GM18508 (cell line): ENCODE measurements around the gene ZNF138.
"Not testable (repeated sequence)": the region's sequence is repeated elsewhere in the genome, so short reads cannot be mapped to it uniquely, and the experiment has no call there.

Experiments
- ATAC-seq: cut with Tn5 transposase; IDR thresholded peaks from one replicate; pipeline ENCODE4 v1.9.1; 2021; ENCODE audit warnings: moderate number of reproducible peaks; ENCODE audit not compliant: insufficient read depth, unreplicated experiment

The ZNF138 gene

DNA sequence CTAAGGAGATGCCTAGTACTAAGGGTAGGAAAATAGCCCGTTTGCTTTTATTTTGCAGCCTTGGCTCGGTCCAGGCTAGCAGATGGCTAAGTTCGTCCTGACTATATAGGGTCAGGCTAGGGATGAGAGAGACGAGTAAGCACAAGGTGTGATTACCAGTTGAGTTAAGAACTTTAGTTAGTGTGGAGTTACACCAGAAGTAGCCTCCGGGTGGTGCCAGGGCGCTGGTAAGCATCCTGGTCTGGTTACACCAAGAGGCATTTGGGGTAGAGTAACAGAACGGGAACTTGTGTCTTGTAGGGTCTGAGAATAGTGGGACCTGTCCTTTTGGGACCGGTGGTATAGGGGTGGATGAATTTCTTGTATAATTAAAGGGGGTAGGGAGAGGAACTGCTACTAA is 41.6 kb downstream of the ZNF138 start:
- ATAC-seq: not testable (repeated sequence)

DNA sequence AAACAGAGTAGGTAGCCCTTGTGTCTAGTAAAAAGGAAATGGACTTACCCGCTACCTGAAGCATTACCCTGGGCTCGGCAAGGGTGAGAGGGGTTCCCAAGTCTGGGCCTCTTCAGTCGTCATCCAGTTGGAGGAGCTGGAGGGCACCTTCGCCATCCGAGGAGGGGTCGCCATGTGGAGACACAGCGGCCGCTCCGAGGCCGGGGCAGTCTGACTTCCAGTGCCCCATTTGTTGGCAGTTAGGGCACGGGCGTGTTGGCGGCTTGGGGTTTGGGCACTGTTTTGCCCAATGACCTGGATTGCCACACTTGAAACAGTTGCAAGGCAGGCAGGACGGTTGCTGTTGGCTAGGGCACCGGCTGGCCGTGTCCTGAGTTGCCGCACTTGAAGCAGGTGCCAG is 43.8 kb downstream of the ZNF138 start:
- ATAC-seq: not testable (repeated sequence)

DNA sequence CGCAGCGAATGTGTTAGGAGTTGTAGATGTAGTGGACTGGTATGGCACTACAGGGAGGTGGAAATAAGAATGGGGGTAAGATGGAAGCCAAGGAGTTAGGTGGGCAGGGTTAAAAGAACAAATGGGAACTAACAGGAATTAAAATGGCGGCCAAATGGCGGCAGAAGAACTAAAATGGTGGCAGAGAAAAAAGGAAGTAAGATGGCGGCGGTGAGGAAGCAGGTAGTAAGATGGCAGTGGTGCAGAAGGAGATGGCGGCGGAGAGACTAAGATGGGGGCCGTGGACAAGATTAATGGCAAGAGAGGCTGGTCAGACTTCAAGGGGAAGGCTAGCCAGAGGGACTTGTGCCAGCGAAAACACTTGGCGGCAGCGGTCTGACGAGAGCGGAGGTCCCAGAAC is 44.5 kb downstream of the ZNF138 start:
- no peak for ATAC-seq

DNA sequence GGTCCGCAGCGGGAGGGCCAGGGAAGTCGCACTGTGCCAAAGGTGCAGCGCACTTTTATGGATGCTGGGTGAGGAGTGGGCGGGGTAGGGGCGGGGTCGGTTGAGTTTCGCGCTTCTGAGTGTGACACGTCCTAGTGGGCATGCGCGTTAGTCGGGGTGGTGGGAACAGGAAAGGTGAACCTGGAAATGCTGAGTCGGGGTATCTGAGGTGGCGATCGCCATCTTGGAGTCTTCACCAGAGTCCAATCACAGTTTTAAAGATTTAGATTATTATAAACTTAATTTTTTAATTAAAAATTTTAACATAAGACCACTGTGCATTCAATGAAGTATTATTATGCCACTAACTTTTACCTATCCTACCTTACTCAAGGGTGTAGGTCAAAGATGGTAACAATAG is 45.7 kb downstream of the ZNF138 start:
- ATAC-seq: no peak

DNA sequence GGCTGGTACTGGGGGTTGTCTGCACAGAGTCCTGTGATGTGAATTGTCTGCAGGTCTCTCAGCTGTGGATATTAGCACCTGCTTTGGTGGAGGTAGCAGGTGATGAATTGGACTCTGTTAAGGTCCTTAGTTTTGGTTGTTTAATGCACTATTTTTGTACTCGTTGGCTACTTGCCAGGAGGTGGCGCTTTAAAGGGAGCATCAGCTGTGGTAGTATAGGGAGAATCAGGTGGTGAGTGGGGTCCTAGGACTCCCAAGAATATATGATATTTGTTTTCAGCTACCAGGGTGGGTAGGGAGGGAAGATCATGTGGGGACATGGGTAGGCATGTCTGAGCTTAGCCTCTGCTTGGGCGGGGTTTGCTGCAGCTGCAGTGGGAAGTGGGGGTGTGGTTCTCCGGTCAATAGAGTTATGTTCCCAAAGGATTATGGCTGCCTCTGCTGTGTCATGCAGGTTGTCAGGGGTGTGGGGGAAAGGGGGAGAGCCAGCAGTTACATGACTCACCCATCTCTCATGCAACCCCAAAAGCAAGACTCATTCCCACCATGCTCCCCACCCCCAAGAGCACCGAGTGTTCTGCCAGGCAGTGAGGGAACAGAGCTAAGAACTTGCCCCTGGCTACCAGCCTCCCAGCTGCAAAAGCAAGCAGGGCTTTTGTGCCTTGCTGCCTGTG is 55.2 kb downstream of the ZNF138 start:
- ATAC-seq: no peak

DNA sequence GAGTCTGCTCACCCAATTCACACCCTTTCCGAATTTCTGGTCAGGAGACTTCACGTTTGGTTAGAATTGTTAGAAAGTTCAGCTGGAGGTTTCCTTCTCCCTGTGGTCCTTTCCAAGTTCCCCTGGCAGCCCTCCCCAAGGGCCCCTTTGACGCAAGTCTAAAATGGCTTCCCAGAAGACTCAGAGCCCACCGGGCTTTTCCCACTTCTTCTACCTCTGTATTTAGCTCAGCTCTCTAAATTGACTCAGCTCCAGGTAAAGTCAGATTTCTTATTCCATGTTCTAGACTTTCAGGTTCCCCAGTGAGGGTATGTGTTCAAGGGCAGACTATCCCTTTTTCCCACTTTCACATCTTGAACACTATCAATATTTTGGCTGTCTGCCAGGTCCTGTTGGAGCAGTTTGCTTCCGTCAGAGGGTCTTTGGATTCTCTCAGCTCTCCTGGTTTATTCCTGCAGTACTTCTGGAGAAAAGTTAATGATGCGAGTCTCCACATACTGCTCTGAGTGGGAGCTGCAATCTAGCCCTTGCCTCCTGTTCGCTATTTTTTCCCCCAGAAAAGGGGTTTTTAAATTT is 55.8 kb downstream of the ZNF138 start:
- ATAC-seq: no peak

DNA sequence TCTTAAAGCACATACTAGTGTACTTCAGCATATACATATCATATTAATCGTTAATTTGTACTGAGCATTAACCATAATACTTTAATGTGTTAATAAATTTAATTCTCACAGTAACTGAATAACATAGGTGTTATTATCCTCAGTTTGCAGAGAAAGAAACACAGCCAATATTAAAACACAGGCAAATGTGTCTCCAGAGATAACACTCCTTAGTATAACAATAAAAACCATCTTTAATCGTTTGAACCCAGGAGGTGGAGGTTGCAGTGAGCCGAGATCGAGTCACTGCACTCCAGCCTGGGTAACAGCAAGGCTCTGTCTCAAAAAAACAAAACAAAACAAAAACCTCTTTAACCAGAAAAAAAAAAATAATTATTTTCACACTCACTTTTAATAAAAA is 59.5 kb downstream of the ZNF138 start:
- ATAC-seq: no peak

DNA sequence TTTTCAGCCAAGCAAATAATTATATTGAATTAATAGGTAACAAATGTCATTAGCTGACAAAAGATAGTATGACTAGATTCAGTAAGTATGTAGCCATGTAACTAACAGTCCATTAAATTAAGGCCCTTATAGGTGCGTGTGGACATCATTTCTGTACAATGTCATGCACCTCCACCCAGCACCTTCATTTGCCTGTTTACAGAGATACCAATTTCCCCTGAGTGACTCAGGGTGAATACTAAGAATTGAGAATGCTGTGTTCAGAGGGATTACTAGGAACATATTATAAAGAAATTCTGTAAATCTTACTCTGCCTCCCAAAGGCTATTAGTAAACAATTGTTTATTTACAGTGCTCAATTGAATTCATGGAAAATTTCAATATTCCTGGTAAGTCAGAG is 60.7 kb downstream of the ZNF138 start:
- ATAC-seq: no peak

DNA sequence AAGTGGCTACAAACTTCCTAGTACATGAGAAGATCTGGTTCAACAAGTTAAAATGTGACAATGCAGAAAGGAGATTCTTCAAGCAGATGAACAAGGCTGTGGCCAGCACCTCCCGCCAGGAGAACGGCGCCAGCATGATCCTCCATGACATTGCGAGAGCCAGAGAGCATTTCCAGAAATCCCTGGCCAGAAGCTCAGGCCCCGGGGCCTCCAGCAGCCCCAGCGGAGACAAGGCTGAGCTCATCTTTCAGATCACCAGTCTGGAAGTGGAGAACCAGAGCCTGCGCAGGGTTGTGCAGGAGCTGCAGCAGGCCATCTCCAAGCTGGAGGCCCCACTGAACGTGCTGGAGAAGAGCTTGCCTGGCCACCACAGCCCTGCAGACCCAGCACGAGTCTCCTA is 68.8 kb downstream of the ZNF138 start:
- no peak for ATAC-seq

DNA sequence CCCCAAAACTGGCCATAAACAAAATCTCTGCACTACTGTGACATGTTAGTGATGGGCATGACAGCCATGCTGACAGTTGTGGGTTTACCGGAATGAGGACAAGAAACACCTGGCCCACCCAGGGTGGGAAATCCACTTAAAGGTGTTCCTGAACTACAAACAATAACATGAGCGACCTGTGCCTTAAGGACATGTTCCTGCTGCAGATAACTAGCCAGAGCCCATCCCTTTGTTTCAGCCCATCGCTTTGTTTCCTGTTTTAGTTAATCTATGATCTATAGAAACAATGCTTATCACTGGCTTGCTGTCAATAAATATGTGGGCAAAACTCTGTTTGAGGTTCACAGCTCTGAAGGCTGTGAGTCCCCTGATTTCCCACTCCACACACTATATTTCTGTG is 69.3 kb downstream of the ZNF138 start:
- ATAC-seq: not testable (repeated sequence)

DNA sequence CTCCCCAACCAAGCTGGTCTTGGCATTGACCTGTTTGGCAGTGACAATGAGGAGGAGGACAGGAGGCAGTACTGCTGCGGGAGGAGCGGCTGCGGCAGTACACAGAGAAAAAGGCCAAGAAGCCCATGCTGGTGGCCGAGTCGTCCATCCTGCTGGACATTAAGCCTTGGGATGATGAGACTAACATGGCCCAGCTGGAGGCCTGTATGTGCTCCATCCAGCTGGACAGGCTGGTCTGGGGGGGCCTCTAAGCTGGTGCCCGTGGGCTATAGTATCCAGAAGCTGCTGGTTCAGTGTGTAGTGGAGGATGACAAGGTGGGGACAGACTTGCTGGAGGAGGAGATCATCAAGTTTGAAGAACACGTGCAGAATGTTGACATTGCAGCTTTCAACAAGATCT is 69.7 kb downstream of the ZNF138 start:
- no peak for ATAC-seq

DNA sequence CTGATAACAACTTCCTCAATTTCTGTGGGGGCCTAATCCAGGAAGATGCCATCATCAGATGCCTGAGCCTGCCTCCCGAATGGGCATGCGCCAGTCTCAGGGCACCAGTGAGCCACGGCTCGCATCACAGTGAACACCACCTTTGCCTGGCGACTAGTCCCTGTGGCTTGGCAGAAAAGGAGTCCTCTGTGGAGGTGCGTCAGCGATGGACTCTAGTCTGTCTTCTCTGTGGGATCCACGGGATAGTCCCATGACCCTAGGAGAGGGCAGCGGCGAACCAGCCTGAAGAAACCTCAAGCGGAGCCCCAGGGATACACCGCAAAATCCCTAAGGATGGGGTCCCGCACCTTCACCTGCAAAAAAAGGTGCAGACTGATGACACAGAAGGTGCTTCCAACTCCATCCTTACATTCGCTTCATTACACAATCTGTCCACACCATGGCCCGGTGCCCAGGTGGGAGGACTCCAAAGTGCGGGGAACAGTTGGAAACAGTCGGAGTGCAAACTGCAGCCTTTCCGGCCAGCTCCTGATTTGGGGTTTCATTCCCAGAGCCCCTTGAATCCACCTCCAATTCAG is 73.7 kb downstream of the ZNF138 start:
- no peak for ATAC-seq

DNA sequence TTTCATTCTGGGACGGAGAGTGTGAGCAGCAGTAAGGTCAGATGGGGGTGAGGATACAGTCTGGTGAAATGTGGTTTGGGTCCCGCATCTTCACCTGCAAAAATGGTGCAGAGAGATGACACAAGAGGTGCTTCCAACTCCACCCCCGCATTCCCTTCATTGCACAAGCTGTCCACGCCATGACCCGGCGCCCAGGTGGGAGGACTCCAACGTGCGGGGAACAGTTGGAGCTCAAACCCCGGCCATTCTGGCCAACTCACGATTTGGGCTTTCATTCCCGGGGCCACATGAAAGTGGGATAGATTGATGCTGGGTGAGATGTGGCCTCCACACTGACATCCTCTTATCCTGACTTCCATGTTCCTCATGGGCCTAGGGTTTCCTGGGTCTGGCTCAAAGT is 74.3 kb downstream of the ZNF138 start:
- ATAC-seq: no peak

DNA sequence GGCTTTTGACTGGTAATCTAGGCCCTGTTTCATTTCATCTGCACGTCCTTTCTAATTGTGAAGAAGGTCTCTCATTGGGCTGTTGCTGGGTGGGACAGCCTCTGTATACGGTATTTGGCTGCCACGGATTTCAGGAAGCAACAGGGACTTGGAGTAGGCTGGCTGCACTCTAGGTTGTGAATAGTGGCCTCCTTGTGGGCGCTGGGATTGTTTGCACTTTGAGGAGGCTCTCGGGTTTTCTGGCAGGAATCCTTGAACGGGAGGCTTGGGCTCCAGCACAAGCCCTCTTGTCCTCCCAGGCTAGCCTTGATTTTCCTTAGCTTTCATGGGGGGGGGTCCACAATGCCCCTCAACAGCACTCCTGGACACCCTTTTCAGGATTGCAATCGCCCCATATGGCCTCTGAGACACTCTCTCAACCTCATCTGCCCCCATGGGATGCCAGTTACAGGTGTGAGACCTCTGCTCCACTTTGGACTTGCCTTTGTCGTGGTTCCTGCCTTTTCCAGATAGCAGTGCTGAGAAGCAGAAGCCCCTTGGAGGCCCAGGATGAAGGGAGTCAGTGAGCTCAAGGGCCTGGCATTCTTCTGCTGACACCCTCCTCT is 75.0 kb downstream of the ZNF138 start:
- no peak for ATAC-seq

DNA sequence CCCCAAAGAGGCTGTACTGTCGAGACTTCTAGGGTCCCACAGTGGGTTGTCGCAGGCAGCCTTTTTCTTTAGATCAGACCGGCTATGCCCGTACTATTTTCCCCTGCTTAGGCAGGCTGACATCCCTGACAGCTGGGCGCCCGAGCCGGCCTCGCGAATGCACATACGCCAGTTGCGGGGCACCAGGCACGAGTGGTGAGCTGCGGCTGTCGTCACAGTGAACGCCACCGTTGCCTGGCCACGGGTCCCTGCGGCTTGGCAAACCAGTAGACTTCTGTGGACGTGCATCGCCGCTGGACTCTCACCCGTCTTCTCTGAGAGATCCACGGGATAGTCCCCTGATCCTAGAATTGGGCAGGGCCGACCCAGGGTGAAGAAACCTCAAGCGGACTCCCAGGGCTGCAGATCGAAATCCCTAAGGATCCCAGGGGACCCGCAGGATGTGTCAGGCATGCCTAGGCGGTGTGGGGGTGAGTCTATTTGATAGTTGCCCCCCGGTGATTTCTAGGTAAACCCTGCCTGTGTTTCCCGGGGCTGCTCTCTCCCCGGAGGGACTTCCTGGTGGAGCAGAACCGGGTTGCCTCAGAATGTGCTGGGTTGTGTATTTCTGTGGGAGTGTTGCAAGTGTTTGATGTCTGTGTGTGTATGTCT is 75.8 kb downstream of the ZNF138 start:
- ATAC-seq: no peak

DNA sequence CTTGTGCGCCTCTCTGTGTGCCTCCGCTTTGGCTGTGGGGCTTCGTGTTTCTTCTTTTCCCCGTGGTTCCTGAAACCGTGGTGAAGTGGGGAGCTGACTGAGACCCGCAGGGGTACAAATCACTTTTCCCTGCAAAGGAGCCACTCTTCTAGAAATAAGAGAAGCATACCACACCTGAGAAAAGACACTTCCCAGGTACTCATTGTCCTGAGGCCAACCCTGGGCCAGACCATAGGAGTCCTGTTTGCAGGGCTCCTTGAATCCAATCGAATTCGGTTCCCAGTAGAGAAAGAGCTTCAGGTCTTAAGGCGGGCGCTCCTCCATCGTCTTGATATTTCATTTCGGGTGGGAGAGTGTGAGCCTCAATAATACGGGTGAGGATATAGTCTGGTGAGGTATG is 76.4 kb downstream of the ZNF138 start:
- no peak for ATAC-seq

DNA sequence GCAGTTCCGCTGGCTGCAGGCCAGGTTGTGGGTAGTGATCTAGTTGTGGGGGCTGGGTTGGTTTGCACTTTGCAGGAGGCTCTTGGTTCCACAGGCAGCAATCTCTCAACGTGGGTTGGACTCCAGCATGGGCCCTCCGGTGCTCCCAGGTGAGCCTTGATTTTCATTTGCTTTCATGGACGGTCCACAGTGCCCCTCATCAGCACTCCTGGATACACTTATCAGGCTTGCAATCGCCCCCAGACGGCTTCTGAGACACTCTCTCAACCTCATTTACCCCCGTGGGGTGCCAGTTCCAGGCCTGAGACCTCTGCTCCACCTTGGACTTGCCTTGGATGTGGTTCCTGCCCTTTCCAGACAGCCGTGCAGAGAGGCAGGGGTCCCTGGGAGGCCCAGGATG is 77.5 kb downstream of the ZNF138 start:
- no peak for ATAC-seq

DNA sequence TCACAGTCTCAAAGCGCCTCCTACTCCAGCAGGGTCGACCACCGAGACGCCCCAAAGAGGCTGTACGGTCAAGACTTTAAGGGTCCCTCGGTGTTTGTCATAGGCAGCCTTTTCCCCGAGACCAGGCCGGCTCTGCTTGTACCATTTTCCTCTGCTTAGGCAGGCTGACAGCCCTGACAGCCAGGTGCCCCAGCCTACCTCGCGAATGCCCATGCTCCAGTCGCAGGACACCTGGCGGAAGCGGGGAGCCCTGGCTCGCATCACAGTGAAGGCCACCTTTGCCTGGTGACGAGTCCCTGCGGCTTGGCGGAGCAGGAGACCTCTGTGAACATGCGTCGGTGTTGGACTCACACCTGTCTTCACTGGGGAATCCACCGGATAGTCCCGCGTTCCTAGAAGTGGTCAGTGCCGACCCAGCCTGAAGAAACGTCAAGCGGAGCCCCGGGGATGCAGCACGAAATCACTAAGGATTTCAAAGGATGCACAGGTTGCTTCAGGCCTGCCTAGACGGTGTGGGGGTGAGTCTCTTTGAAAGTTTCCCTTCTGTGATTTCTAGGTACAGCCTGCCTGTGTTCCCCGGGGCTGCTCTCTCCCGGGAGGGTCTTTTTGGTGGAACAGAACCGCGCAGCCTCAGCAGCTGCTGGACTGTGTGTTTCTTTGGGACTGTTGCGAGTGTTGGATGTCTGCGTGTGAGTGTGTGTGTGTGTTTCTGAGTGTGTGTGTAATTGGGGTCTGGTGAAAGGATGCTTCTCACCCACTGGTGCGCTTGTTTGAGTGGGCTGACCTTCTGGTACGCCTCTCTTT is 78.3 kb downstream of the ZNF138 start:
- no peak for ATAC-seq

DNA sequence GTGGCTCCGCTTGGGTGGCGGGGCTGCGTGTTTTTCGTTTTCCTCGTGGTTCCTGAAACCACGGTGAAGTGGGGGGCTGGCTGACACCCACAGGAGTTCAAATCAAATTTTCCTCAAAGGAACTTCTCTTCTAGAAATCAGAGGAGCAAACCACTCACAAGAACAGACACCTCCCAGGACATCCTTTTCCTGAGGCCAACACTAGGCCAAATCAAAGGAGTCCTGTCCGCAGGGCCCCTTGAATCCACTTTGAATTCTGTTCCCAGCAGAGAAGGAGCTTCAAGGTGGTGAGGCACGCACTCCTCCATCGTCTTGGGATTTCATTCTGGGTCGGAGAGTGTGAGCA is 78.9 kb downstream of the ZNF138 start:
- ATAC-seq: no peak

DNA sequence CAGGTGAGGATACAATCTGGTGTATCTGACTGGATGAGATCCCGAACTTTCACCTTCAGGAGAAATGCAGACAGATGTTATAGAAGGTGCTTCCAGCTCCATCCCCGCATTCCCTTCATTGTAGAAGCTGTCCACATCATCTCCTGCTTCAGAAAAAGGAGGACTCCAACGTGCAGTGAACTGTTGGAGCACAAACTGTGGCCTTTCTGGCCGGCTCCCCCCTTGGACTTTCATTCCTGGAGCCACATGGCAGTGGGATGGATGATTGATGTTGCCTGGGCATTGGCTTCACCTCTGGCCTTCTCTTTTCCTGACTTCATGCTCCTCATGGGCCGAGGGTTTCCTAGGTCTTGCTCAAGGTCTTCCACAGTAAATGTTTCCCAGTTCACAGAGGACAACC is 79.3 kb downstream of the ZNF138 start:
- no peak for ATAC-seq

DNA sequence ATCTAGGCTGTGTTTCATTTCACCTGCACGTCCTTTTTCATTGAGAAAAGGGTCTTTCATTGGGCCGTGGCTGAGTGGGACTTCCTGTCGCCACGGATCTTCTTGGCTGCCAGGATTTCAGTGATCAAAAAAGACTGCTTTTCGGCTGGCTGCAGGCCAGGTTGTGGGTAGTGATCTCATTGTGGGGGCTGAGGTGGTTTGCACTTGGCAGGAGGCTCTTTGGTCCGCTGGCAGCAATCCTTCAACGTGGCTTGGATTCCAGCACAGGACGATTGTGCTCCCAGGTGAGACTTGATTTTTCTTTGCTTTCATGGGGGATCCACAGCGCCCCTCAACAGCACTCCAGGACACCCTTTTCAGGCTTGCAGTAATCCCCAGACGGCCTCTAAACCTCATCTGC is 79.9 kb downstream of the ZNF138 start:
- no peak for ATAC-seq
